Spleen (tissue), 11 donors: ENCODE results near the gene ZMYND19. TPM values are rescaled to one million over a fixed set of nuclear protein-coding genes. Genes with fewer than 3 reads are reported as not detected.
A peak's percentile ranks its signal among the peaks of the same experiment; 100 is the strongest.

ENCODE experiments used
- DNase-seq: peaks from one replicate; pipeline ENCODE4 v3.0.0-alpha.2; 2020
- H3K27ac ChIP-seq, 8 donors: fragments of 200-600 bp; sonication (generic) in 7 of 8; 1 replicate in 4 of 8; 2 replicates in 4 of 8; pipeline versions ENCODE4 v1.5.0 to v1.8.0; 2016 to 2021; ENCODE audit warnings: inconsistent platforms in 4 of 8, mild to moderate bottlenecking in 4 of 8, moderate library complexity in 1 of 8
- H3K27me3 ChIP-seq, 7 donors: fragments of 200-600 bp; sonication (generic) in 6 of 7; replicated peaks in 1 of 7; 1 replicate in 4 of 7; 2 replicates in 3 of 7; pipeline versions ENCODE4 v1.5.0 to v1.8.0; 2016 to 2021; ENCODE audit warnings: inconsistent platforms in 3 of 7, mild to moderate bottlenecking in 1 of 7
- H3K36me3 ChIP-seq, 6 donors: fragments of 200-600 bp; sonication (generic) in 5 of 6; 1 replicate in 4 of 6; 2 replicates in 2 of 6; pipeline versions ENCODE4 v1.5.0 to v1.8.0; 2016 to 2021; ENCODE audit warnings: inconsistent platforms in 2 of 6
- H3K4me1 ChIP-seq, 6 donors: fragments of 200-600 bp; sonication (generic) in 5 of 6; 1 replicate in 3 of 6; 2 replicates in 3 of 6; pipeline versions ENCODE4 v1.5.0 to v1.8.0; 2016 to 2021; ENCODE audit warnings: inconsistent platforms in 3 of 6
- H3K4me3 ChIP-seq, 8 donors: fragments of 200-600 bp; sonication (generic) in 7 of 8; 1 replicate in 4 of 8; 2 replicates in 4 of 8; pipeline versions ENCODE4 v1.5.0 to v1.8.0; 2016 to 2021; ENCODE audit warnings: inconsistent platforms in 4 of 8, mild to moderate bottlenecking in 4 of 8, moderate library complexity in 2 of 8
- H3K9me3 ChIP-seq, 8 donors: fragments of 200-600 bp; sonication (generic) in 7 of 8; 1 replicate in 4 of 8; 2 replicates in 4 of 8; pipeline versions ENCODE4 v1.5.0 to v1.8.0; 2016 to 2021; ENCODE audit warnings: inconsistent platforms in 4 of 8
- CTCF ChIP-seq, 11 experiments: fragments of 200-600 bp in 7 of 11; fragments of 450-650 bp in 4 of 11; sonication (generic) in 4 of 11; IDR thresholded peaks in 8 of 11; conservative IDR thresholded peaks in 3 of 11; 1 replicate in 7 of 11; 2 replicates in 4 of 11; pipeline versions ENCODE4 v1.4.0 to v1.8.0; 2016 to 2021; ENCODE audit warnings: antibody characterized with exemption in 11 of 11, inconsistent platforms in 4 of 11, mild to moderate bottlenecking in 1 of 11
- POLR2A ChIP-seq, 3 donors: fragments of 450-650 bp; IDR thresholded peaks; one replicate each; pipeline ENCODE4 v1.5.1; 2017; ENCODE audit warnings: antibody characterized with exemption in 3 of 3, mild to moderate bottlenecking in 1 of 3
- POLR2AphosphoS5 ChIP-seq, 3 donors: sonication (generic); formaldehyde crosslinking; IDR thresholded peaks; one replicate each; pipeline ENCODE4 v1.5.1; 2017; ENCODE audit warnings: antibody characterized with exemption in 3 of 3
- WGBS, 5 donors: extraction: QIAGEN DNeasy Blood & Tissue Kit in 3 of 5; methylation state at CpG; one replicate each; pipeline versions ENCODE4 v1.1.5 to v1.1.7; 2013 to 2018; 5-methylcytosine and 5-hydroxymethylcytosine counted together
- intact Hi-C: fragments of 100-400 bp; cut with DNase I; formaldehyde crosslinking; loops from one replicate; pipeline ENCODE4 v1.15.0; 2023; ENCODE audit warnings: low total_unique reads
- polyA plus RNA-seq, 3 donors: library from polyadenylated mRNA; stranded (reverse); fragments of 200-250 nt; gene quantifications; one replicate each; pipeline ENCODE4 v1.2.1, GENCODE V29; 2013
- total RNA-seq, 7 donors: library from RNA; depleted of rRNA in 3 of 7; stranded (reverse); fragments of >200 nt in 3 of 7; fragmentation: NEBNext Ultra II Directional in 4 of 7; extraction: Animal tissue kit (Norgen Biotek cat#: 25700) in 4 of 7; gene quantifications; one replicate each; pipeline versions ENCODE4 v1.1.0 to v1.2.1, GENCODE V29; 2016 to 2021
- donor health status: healthy with polysubstance abuse.
- donor health status: DM: no; HTN: no; CAD: no; lungs with moderate emphysema.
- donor health status: DM: no; HTN: no; CAD: no.
- donor health status: Bipolar disorder and iron deficiency.
- donor health status: healthy.
- donor health status: DM: no; HTN: no; CAD: no.
- donor health status: DM: yes; HTN: yes; CAD: no.

Gene ZMYND19
- total and polyA plus RNA-seq, 10 donors, result 12.7 to 24.1 (median 16.3) TPM

GRCh38 chr9:137590123-137590468 lies 216 bp downstream of the ZMYND19 start:
- intact Hi-C loops, result no loop called here
- H3K4me3 ChIP-seq, result peak overlapping the region; percentile 50 to 94 (median 74)
- H3K36me3 ChIP-seq, result peaks cover 0 to 34% (median 23%) of the 10 kb centered on the region in 6 donors
- no peaks in the 10 kb centered on the region for H3K27me3 ChIP-seq
- no peak for DNase-seq
- peak overlapping the region in 3 of 8 donors; percentile 46 to 86 (median 51) for H3K27ac ChIP-seq
- TF ChIP-seq POLR2A (IDR thresholded peaks at IDR 0.05), result no peak
- no peaks in the 10 kb centered on the region for H3K9me3 ChIP-seq
- whole genome bisulfite sequencing, 5 donors, result 0 to 2% (median 1%) methylated on average over 16 to 61 of the region's 61 CpGs
- H3K4me1 ChIP-seq, result peaks cover 6 to 48% (median 26%) of the 10 kb centered on the region in 6 donors

GRCh38 chr9:137589441-137590122 lies 730 bp downstream of the ZMYND19 start:
- 9 to 29% (median 14%) methylated on average over 17 to 58 of the region's 58 CpGs for WGBS, 5 donors
- Histone ChIP-seq H3K36me3 (peaks cover 0 to 40% (median 23%) of the 10 kb centered on the region in 6 donors), H3K9me3 (no peaks in the 10 kb centered on the region), H3K27me3 (no peaks in the 10 kb centered on the region), H3K4me1 (peaks cover 6 to 48% (median 26%) of the 10 kb centered on the region in 6 donors), H3K4me3 (peak overlapping the region; percentile 50 to 94 (median 74)), H3K27ac (peak overlapping the region in 3 of 8 donors; percentile 30 to 86 (median 51))
- intact Hi-C loops, result no loop called here
- DNase-seq, result no peak
- TF ChIP-seq POLR2AphosphoS5 (IDR thresholded peaks at IDR 0.05) (peak in 1 of 3 donors; percentile 33), CTCF (IDR thresholded peaks at IDR 0.05 in 8 of 11, conservative IDR thresholded peaks at IDR 0.05 in 3 of 11) (no peak)

- Histone ChIP-seq H3K4me3 (peak overlapping the region in 4 of 8 donors; percentile 67 to 94 (median 87)), H3K36me3 (peaks cover 0 to 46% (median 28%) of the 10 kb centered on the region in 6 donors), H3K4me1 (peaks cover 6 to 48% (median 26%) of the 10 kb centered on the region in 6 donors), H3K27ac (no peak overlapping the region), H3K9me3 (no peaks in the 10 kb centered on the region), H3K27me3 (no peaks in the 10 kb centered on the region)
- 91 to 96% (median 95%) methylated on average over 6 of the region's 6 CpGs for WGBS, 5 donors
- intact Hi-C loops, result no loop called here
- DNase-seq, result no peak
- TF ChIP-seq POLR2A (IDR thresholded peaks at IDR 0.05) (no peak), POLR2AphosphoS5 (IDR thresholded peaks at IDR 0.05) (no peak), CTCF (IDR thresholded peaks at IDR 0.05 in 8 of 11, conservative IDR thresholded peaks at IDR 0.05 in 3 of 11) (no peak)
Observed at GRCh38 chr9:137588891-137589290, 1.4 kb downstream of the ZMYND19 start.

GRCh38 chr9:137588311-137588710 lies 2.0 kb downstream of the ZMYND19 start:
- peaks cover 0 to 52% (median 33%) of the 10 kb centered on the region in 6 donors for H3K36me3 ChIP-seq
- no peak for TF ChIP-seq POLR2A (IDR thresholded peaks at IDR 0.05)
- no peak for TF ChIP-seq CTCF (IDR thresholded peaks at IDR 0.05 in 8 of 11, conservative IDR thresholded peaks at IDR 0.05 in 3 of 11)
- no peak for TF ChIP-seq POLR2AphosphoS5 (IDR thresholded peaks at IDR 0.05)
- 86 to 95% (median 89%) methylated on average over 11 to 13 of the region's 13 CpGs for WGBS, 5 donors
- no peaks in the 10 kb centered on the region for H3K27me3 ChIP-seq
- H3K4me1 ChIP-seq, result peaks cover 6 to 48% (median 26%) of the 10 kb centered on the region in 6 donors
- intact Hi-C loops, result no loop called here
- H3K9me3 ChIP-seq, result no peaks in the 10 kb centered on the region
- DNase-seq, result no peak
- H3K27ac ChIP-seq, result no peak overlapping the region
- H3K4me3 ChIP-seq, result no peak overlapping the region
